Ovary (tissue), 9 donors: ENCODE measurements around the gene TPRG1. TPM values are rescaled to one million over a fixed set of nuclear protein-coding genes. Genes with fewer than 3 reads are reported as not detected.

Experiments
- DNase-seq, 5 donors: peaks; one replicate each; pipeline ENCODE4 v3.0.0-alpha.2; 2019 to 2020
- H3K27ac ChIP-seq, 2 donors: fragments of 200-600 bp; one replicate each; pipeline versions ENCODE4 v1.5.1 to v1.8.0; 2019 to 2022
- H3K27me3 ChIP-seq: fragments of 200-600 bp; one replicate; pipeline ENCODE4 v1.8.0; 2022
- H3K36me3 ChIP-seq: fragments of 200-600 bp; sonication (generic); one replicate; pipeline ENCODE4 v1.5.1; 2019
- H3K4me1 ChIP-seq: one replicate; pipeline ENCODE4 v1.8.1; 2013; ENCODE audit warnings: mild to moderate bottlenecking, moderate library complexity; ENCODE audit not compliant: insufficient read depth
- H3K4me3 ChIP-seq: fragments of 200-600 bp; sonication (generic); one replicate; pipeline ENCODE4 v1.5.1; 2017
- H3K9me3 ChIP-seq, 2 donors: fragments of 200-600 bp in 1 of 2; sonication (generic) in 1 of 2; one replicate each; pipeline versions ENCODE4 v1.5.1 to v1.8.1; 2013 to 2019; ENCODE audit warnings: mild to moderate bottlenecking in 1 of 2, moderate library complexity in 1 of 2
- CTCF ChIP-seq, 3 donors: fragments of 450-650 bp in 2 of 3; fragments of 200-600 bp in 1 of 3; IDR thresholded peaks; one replicate each; pipeline versions ENCODE4 v1.5.1 to v1.8.0; 2016 to 2022; ENCODE audit warnings: antibody characterized with exemption in 3 of 3, mild to moderate bottlenecking in 1 of 3
- EP300 ChIP-seq: sonication (generic); formaldehyde crosslinking; IDR thresholded peaks from one replicate; pipeline ENCODE4 v1.6.1; 2017; ENCODE audit warnings: antibody characterized with exemption
- POLR2A ChIP-seq: fragments of 450-650 bp; IDR thresholded peaks from one replicate; pipeline ENCODE4 v1.6.1; 2017; ENCODE audit warnings: antibody characterized with exemption, mild to moderate bottlenecking, moderate library complexity
- WGBS, 3 donors: extraction: QIAGEN DNeasy Blood & Tissue Kit in 1 of 3; methylation state at CpG; one replicate each; pipeline versions ENCODE4 v1.1.5 to v1.1.7; 2013 to 2017; 5-methylcytosine and 5-hydroxymethylcytosine counted together
- intact Hi-C, 4 donors: fragments of 100-400 bp; cut with DNase I; formaldehyde crosslinking; loops; one replicate each; pipeline versions ENCODE4 v1.11.0 to v1.15.1; 2022 to 2023
- polyA plus RNA-seq, 2 donors: library from polyadenylated mRNA; stranded (reverse); fragments of 200-250 nt in 1 of 2; fragments of 350-450 nt in 1 of 2; fragmentation: Illumina TruSeq in 1 of 2; extraction: RNeasy Lipid Tissue Mini Kit (QIAGEN cat#74804) in 1 of 2; gene quantifications; one replicate each; pipeline ENCODE4 v1.2.3, GENCODE V29; 2013 to 2014
- total RNA-seq, 7 donors: library from RNA; depleted of rRNA in 2 of 7; stranded (reverse); fragments of >200 nt in 2 of 7; fragmentation: NEBNext Ultra II Directional in 3 of 7; extraction: Animal tissue kit (Norgen Biotek cat#: 25700) in 3 of 7; gene quantifications; one replicate each; pipeline versions ENCODE4 v1.1.0 to v1.2.4, GENCODE V29; 2016 to 2023
- donor health status: DM: no; HTN: no; CAD: no; lungs with moderate emphysema.
- donor health status: DM: no; HTN: no; CAD: no.
- donor health status: Bipolar disorder and iron deficiency.
- donor health status: DM: yes; HTN: yes; CAD: no.
- donor health status: DM: no; HTN: no; CAD: no.
- donor health status: DM: yes; HTN: yes; CAD: no.

The TPRG1 gene
- total and polyA plus RNA-seq, 9 donors: 1.9 to 20.2 (median 7.5) TPM

- no peak for TF ChIP-seq EP300
- no peak for TF ChIP-seq POLR2A
- no peak for TF ChIP-seq CTCF (IDR thresholded peaks at IDR 0.05)
- Histone ChIP-seq H3K27ac (no peak overlapping the region), H3K27me3 (no peaks in the 10 kb centered on the region), H3K4me3 (no peak overlapping the region), H3K9me3 (no peaks in the 10 kb centered on the region), H3K36me3 (no peaks in the 10 kb centered on the region), H3K4me1 (no peaks in the 10 kb centered on the region)
- intact Hi-C loops: no loop called here
- WGBS, 3 donors: 87 to 92% (median 91%) methylated on average over 7 of the region's 7 CpGs
- DNase-seq: no peak
These were observed 96.3 kb downstream of the TPRG1 start for GRCh38 chr3:189267981-189268613.

- no peaks in the 10 kb centered on the region for H3K36me3 ChIP-seq
- intact Hi-C loops: no loop called here
- no peak for DNase-seq
- no peaks in the 10 kb centered on the region for H3K9me3 ChIP-seq
- no peaks in the 10 kb centered on the region for H3K27me3 ChIP-seq
- no peak overlapping the region for H3K4me3 ChIP-seq
- WGBS, 3 donors: 8 to 17% (median 16%) methylated on average over 3 of the region's 3 CpGs
- no peaks in the 10 kb centered on the region for H3K4me1 ChIP-seq
- no peak overlapping the region for H3K27ac ChIP-seq
- no peak for TF ChIP-seq CTCF (IDR thresholded peaks at IDR 0.05)
- no peak for TF ChIP-seq EP300
- no peak for TF ChIP-seq POLR2A
These were observed 97.6 kb downstream of the TPRG1 start for GRCh38 chr3:189269365-189269764.

GRCh38 chr3:189270248-189270832 lies 98.6 kb downstream of the TPRG1 start:
- H3K27ac ChIP-seq: no peak overlapping the region
- no peaks in the 10 kb centered on the region for H3K36me3 ChIP-seq
- DNase-seq: peak in 1 of 5 donors; percentile 34
- TF ChIP-seq CTCF (IDR thresholded peaks at IDR 0.05): no peak
- no peak for TF ChIP-seq POLR2A
- H3K4me3 ChIP-seq: no peak overlapping the region
- intact Hi-C loops: no loop called here
- 63 to 75% (median 68%) methylated on average over 5 of the region's 5 CpGs for WGBS, 3 donors
- no peaks in the 10 kb centered on the region for H3K27me3 ChIP-seq
- H3K4me1 ChIP-seq: no peaks in the 10 kb centered on the region
- no peaks in the 10 kb centered on the region for H3K9me3 ChIP-seq

- no peaks in the 10 kb centered on the region for H3K36me3 ChIP-seq
- no peak for DNase-seq
- 83 to 85% (median 84%) methylated on average over 4 of the region's 4 CpGs for WGBS, 3 donors
- no peak for TF ChIP-seq CTCF (IDR thresholded peaks at IDR 0.05)
- TF ChIP-seq EP300: no peak
- no peak for TF ChIP-seq POLR2A
- H3K27ac ChIP-seq: no peak overlapping the region
- intact Hi-C loops: no loop called here
- H3K27me3 ChIP-seq: no peaks in the 10 kb centered on the region
- no peak overlapping the region for H3K4me3 ChIP-seq
- no peaks in the 10 kb centered on the region for H3K9me3 ChIP-seq
- H3K4me1 ChIP-seq: no peaks in the 10 kb centered on the region
These were observed 100.8 kb downstream of the TPRG1 start for GRCh38 chr3:189272500-189273119.
